LNCAP (cell line): ENCODE measurements around the gene MTX3.

ENCODE experiments used
- CTCF ChIP-seq: fragments of 450-650 bp; IDR thresholded peaks from 2 replicates; pipeline ENCODE4 v1.5.1; 2017; ENCODE audit warnings: mild to moderate bottlenecking

Gene MTX3

GRCh38 chr5:79990598-79991507 lies at the start of gene MTX3:
MTX3 (minus strand) TSS chr5:79991262; CDS start chr5:79991238, 24 bp downstream.
- TF ChIP-seq CTCF: no peak

GRCh38 chr5:80039650-80040049 lies 48.6 kb upstream of the MTX3 start:
- no peak for TF ChIP-seq CTCF

- no peak for TF ChIP-seq CTCF
These were observed 46.3 kb upstream of the MTX3 start for GRCh38 chr5:80037366-80037765.

- no peak for TF ChIP-seq CTCF
These were observed 45.6 kb upstream of the MTX3 start for GRCh38 chr5:80036615-80037014.

- no peak for TF ChIP-seq CTCF
These were observed 44.8 kb upstream of the MTX3 start for GRCh38 chr5:80035839-80036238.

- TF ChIP-seq CTCF: no peak
These were observed 44.1 kb upstream of the MTX3 start, which contains the start of gene THBS4 for GRCh38 chr5:80034962-80035821. THBS4 (plus strand) TSS chr5:80035348; CDS start chr5:80035538, 190 bp downstream.

GRCh38 chr5:80034559-80034958 lies 43.5 kb upstream of the MTX3 start:
- no peak for TF ChIP-seq CTCF
